Measurements from ENCODE around the gene C2orf92.
"Not testable (repeated sequence)": the region's sequence is repeated elsewhere in the genome, so short reads cannot be mapped to it uniquely, and the experiment has no call there.

C2orf92 gene

DNA sequence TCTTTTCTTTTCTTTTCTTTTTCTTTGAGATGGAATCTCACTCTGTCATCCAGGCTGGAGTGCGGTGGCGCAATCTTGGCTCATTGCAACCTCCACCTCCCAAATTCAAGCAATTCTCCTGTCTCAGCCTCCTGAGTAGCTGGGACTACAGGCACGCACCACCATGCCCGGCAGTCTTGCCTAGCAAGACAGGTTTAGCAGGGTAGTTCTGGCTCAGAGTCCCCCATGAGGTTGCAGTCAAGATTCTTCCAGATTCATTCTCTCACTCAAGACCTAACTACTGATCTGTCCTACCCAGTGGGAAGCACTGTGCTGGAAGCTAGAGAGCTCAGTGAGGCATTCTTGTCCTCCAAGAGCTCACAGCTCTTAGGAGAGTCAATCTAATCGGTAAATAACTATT lies 26.2 kb downstream of the C2orf92 start:
- DNase-seq: no peak

DNA sequence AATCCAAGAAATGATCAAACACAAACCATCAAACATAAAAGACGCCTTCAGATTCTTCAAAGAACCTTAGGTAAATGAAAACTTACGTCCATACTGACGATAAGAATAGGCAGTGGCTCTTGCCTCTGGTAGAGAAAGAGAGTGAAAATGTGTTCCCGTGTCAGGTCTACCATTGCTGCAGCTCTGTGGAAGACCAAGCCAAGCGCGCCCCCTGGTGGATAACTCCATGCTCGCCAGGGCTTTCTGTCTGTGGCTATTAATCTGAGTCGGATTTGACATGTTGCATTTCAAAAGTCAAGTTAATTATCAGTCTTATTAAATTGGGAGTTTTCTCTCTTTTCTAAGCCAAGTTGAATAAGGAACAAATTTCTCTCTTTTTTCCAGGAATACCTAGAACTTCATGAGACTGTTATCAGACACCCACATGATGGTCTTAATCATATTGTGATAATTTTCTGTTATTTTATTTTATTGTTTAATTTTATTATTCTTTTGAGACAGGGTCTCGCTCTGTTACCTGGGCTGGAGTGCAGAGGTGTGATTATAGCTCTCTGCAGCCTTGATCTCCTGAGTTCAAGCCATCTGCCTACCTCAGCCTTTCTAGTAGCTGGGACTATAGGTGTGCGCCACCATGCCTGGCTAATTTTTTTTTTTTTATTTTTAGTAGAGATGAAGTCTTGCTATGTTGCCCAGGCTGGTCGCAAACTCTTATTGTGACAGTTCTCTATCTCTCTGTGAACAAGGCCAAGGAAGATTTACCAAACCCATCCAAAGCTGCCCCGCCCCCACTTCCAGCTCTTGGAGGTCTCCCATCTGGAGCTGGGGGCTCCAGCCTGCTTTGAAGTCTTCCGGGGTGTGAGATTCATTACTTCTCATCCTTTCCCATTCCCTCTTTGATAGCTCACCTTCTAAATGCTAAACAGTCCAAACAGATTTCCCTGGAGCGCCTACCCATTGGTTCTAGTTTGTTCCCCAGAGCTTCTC lies 28.0 kb downstream of the C2orf92 start:
- peak; percentile 74 to 92 (median 86) for DNase-seq

DNA sequence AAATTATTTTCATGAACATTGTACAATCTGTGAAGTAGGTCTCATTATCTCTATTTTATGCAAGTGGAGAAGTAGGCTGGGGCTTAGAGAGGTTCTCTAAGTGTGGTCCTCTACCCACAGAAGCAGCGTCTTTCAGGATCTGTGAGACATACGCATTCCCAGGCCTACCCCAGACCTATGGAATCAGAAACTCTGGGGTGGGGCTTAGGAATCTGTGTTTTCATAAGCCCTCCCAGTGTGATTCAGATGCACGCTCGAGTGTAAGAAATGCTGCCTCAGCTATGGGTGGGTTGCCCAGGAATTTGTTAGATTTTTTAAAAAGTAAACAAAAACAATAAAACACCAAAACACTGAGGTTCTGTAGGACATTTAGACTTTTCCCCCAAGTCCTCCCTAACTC lies 29.0 kb downstream of the C2orf92 start:
- no peak for DNase-seq

DNA sequence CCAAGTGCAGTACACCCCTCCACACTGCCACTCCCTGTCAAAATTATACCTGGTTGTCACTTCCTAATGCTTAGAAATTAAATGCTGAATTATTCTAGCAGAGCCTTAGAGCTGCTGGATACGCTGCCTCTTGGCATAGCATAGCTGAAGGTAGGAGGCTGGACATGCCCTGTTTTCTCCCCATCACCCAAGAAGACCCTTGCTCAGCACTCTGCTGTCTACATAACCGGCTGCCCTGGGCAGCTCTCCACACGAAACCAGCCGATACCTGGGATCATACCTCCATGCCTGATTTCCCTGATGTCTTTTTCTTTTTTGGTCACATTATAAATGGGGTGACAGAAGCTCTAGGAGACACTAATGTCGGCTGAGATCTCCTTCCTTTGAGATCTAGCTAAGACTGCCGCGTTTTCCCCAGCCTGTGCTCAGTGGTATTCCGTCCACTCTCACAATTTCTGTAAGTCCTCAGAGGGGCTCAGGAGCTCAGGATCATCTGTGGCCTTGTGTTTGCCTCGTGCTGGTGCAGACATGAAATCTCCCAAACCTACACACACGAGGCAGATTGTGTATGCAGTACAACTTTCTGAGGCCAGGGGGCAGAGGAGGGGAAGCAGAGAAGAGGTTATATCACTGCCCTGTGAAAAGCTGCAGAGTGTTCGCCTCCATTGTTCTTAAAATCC lies 30.4 kb downstream of the C2orf92 start:
- DNase-seq: peak; percentile 28 to 64 (median 36)

DNA sequence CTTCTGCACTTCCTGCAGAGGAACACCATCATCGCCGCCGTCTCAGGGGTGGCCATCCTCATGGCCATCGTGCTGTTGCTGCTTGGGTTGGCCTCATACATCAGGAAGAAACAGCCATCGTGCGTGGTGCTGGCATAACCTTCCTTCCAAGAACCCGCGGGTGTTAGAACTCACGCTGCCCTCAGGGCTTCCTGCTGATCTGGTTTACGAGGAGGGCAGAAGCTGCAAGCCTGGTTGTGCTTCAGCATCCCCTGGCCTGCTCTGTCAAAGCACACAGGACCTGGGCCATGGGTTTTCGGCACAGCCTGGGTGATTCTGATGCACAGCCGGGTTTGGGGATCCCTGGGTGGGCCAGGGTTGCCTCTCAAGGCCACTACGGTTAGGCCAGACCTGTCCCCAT lies 31.7 kb downstream of the C2orf92 start:
- no peak for DNase-seq

DNA sequence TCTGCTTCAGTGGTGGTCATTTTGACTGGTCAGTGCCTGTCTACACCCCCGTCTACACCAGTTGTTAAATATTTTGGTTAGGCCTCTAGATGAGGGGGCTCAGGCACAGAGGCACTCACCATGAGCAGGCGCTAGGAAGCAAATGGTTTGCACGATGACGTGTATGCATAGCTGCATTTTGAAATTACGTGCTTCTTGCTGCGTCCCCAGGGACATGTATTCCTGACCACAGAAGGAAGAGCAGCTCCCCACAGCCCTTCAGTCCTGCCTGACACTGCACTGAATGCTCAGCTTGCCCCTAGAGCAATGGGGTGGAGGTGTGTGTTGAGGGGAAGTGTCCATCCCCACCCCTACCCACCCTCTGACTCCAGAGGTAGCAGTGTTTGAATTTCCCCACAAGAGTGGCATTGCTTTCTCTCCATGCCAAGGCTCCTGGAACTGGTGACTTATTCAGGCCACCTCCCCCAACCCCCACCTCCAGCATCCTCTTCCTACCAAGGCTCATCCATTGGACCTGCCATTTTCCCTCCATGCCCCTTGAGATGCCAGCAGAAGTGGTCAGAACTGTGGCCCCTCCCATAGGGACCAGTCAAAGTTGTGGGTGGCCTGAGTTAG lies 32.4 kb downstream of the C2orf92 start:
- no peak for DNase-seq

DNA sequence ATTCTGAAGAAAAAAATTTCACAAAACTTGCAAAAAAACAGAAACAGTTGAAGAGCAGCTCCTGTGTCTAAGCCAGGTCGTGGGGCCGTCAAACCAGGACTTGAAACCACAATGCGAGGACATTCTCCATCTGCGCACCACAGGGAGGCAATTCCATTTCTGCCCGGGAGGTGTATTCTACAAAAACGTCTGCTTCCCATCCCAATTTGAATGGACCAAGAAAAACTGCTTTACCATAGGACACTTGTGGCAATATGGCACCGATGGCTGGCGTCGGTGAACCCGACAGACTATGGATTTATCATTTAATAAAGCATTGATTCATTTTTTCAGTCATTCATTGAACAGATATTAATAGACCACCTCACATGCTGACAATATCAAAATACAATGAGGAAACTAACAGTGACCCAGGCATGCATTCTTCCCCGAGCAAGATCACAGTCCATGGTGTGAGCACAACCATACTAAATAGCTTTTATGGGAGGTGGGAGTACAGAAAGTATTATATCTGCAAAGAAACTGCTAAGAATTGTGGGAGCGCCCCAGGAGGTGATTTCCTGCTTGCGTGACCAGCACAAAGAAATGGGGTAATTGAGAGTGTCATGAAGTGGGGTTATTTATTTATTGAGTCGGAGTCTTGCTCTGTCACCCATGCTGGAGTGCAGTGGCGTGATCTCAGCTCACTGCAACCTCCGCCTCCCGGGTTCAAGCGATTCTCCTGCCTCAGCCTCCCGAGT lies 33.4 kb downstream of the C2orf92 start:
- no peak for DNase-seq

DNA sequence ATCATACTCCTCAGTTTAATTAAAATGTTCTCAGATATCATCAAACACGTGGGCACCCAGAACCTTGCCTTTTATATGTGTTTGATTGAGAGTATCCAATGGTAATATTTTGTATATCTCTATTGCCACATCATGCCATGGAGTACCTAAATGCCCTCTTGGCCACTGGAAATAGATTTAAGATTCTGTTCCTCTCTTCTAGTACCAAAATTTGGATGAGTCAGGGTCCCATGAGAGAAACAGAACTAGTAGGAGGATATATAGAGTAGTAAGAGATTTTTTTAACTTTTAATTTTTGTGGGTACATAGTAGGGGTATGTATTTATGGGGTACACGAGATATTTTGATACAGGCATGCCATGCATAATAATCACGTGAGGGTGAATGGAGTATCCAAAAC lies 34.2 kb downstream of the C2orf92 start:
- no peak for DNase-seq

DNA sequence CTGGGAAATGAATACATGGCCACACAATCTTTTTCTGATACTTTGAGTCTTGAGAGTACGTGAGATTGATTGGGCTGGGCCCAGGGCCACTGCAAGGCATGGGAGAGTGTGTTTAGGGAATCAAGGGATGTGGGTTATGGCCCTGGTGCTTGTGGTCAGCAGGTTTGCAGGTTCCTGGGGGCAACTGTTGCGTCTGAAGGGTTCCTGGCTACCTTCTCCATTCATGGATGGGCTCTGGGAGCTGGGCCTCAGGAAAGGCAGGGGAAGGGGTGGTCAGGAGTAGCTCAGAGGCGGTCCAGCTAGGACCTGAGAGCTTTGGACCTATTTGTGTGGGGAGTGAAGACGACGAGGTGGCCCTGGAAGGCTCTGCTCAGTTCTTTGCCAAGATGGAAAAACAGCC lies 35.5 kb downstream of the C2orf92 start:
- no peak for DNase-seq

DNA sequence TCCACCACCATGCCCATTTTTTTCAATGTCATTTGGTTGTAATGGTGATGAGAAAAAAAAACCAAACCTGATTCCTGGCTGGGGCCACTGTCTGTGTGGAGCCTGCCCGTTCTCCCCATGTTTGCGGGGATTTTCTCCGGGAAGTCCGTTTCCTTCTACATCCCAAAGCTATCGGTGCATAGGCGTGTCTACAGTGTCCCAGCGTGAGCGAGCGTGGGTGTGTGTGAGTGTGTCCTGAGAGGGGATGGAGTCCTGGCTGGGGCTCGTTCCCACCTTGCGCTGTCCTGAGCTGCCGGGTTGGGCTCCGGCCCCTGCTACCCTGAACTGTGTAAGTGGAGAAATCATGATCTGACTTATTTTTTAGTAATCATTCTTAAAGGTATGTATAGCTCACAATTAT lies 36.6 kb downstream of the C2orf92 start:
- no peak for DNase-seq

DNA sequence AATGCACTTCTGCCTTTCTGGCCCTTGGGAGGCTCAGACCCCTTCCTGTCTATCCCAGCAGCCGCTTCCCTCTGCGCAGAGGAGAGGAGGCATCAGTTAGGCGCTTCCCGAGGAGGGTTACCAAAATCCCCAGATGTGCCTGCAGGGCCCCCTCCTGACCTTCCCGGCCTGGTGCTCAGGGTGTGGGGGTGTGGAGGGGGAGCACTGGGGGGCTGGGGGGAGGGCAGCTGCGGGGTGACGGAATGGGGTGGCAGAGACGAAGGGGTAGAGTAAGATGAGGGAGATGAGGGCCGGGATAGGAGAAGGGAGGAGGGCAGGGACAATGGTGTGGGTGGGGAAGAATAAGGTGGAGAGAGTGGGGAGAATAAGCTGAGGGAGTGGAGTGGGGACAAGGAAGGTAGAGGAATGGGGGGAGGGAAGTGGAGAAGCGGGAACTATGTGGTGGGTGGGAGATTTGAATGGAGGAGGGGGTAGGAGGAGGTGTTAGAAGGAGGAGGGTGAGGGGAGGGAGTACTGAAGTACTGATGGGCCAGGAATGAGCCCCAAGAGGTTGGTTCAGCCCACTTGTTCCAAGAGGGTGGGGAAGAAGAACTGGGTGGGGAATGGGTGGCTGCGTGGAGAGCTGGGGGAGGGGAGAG lies 37.3 kb downstream of the C2orf92 start:
- DNase-seq: no peak

DNA sequence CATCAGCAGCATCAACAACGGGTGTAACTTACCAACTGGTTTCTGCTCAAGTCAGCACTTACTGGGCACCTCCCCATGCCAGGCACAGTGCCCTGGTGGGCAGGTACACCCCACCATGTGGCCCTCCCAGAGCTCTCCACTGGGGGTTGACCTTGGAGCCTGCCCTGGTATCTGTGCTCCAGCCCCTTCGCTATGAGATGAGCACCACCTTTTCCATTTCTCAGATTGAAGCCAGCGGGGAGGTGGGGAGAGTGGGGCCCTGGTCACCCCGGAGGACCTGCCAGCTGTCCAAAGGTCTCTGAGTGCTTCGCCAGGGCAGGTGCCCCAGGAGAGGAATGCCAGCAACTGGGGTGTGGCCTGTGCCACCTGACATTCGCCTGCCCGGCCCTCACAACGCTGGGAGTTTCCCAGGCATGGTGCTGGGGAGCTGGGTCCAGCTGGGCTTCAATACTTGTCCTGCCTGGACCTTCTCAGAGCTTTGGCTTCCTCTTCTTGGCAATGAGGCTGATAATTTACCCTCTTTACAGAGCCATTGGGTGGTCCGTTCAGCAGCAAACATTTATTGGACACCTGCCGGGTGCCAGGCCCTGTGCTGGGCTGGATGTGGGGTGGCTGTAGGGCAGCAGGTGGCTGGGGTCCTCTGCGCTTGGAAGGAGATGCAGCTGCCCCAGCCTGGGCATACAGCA lies 38.0 kb downstream of the C2orf92 start:
- DNase-seq: no peak

DNA sequence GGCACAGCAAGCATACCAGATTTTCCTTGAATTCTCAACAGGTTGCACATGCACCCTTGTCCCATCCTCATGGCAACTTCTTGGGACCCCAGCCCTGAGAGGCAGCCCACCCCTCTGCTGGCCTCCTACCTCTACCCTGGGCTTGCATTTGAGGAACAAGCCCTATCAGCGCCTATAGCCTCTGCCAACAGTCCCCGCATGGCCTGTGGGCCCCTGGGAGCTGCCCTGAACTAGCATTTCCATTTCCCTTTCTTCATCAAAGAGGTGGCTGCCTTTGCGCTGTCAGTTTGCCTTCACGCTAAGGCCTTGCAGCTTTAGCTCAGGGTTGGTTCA lies 38.5 kb downstream of the C2orf92 start:
- DNase-seq: no peak

DNA sequence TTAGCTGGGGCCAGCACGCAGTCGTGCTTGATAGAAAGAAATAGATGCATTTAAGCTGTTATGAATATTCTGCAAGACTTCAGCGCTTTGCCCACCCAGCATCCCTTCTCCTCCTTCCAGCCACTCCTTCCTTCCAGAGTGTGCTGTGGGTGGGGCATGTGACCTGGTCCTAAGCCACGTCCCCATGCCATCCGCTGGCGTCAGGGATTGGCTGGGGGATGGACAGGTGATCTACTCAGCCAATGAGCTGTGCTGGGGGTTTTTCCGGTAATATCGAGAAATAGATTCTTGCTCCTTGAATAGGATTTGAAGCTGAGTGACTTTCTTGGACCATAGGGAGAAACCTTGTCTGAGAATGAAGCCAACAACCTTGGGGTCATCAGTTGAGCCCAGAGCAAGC lies 39.1 kb downstream of the C2orf92 start:
- DNase-seq: no peak

DNA sequence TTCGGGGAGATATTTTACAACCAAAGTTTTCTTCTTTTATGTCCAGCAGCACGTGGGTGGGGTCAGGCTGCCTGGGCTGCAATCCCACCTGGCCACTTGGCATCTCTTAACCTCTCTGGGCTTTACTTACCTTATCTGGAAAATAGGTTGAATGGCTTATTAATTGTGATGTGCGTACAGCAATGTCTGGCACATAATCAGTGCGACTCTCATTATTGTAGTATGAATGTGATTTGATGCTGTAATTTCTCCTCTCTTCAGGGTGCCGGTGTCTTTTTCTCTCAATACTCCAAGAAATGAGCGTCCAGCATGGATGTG lies 41.8 kb downstream of the C2orf92 start:
- no peak for DNase-seq

DNA sequence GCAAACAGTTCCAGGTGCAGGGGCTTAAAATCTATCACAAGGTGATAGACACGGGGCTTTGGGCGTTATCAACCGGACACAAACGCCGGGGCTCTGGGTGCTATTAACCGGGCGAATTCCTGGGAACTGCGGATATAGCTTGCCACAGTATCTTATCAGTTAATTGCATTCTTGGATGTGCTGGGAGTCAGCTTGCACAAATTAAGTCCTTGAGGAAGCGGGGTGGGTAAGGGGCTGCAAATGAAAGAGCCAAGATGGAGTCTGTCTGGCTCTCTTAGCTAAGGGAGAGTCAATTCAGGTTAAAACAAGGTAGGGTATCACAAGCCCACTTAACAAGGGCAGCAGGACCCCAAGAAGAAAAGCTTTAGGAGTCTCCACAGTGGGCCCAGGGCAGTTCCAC lies 42.7 kb downstream of the C2orf92 start:
- not testable (repeated sequence) for DNase-seq

DNA sequence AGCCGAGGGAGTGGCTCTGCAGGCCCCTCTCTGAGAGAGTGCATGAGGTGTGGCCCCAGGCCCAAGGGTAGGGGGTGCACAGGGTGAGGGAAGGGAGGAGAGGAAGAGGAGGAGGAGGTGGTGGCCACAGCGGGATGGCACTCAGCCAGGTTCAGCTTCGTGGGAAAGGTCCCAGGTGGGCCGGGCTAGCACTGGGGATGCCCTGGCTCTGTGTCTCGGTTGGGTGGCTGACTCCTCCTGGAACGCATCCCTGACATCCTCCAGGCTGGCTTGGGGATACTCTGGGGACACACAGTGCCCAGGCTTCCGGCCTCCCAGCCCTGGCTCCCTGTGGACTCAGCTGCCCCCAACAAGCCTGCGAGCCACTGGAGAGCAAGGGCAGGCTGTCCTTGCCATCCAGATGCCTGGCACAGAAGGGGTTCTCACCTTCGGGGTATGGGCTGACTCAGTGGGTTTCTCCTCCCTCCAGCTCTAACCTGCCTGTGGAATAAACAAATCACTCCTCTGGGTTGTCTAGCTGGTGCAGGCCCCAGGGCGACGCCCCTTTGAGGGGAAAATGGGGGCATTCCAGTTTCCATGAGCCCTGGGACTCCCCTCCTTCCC lies 43.3 kb downstream of the C2orf92 start:
- DNase-seq: peak in 2 of 6 experiments; percentile 55 to 72

DNA sequence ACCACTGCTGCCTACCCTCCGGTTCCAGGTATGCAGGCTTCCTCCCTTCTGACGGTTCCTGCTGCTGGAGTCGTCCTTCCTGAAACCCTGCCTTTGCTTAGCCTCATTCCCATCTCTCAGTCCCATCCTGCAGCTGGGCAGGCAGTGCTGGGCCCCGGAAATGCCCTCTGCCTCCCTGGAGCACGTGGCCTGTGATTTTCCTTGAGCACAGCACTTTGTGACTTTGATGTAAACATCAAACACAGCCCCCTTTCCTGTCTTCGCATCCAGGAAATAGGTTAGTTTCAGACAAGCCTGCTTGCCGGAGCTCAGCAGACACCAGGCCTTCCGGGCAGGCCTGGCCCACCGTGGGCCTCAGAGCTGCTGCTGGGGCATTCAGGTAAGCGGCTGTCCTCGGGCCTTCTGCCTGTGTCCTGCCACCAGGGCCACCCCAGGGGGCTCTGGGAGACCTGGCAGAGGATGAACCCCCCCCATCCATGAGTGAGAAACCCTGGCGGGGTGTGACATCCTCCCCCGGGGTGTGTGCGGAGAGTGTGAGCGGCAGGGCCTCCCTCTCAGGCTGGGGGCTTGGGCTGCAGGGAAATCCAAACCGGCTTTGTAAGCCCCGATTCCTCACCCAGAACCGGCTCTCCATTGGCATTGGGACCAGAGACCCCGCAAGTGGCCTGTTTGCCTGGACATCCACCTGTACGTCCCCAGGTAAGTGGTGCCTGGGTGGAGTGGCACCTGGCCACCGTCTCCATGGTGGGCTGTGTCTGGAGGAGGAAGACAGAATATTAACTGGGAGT lies 44.0 kb downstream of the C2orf92 start, which contains the start of gene ZAP70:
Gene ZAP70 (plus strand): TSS at position 281 of the 788 bp plus-strand sequence. CDS start 10,461 bp downstream, outside the sequence.
- peak; percentile 55 to 80 (median 74) for DNase-seq

DNA sequence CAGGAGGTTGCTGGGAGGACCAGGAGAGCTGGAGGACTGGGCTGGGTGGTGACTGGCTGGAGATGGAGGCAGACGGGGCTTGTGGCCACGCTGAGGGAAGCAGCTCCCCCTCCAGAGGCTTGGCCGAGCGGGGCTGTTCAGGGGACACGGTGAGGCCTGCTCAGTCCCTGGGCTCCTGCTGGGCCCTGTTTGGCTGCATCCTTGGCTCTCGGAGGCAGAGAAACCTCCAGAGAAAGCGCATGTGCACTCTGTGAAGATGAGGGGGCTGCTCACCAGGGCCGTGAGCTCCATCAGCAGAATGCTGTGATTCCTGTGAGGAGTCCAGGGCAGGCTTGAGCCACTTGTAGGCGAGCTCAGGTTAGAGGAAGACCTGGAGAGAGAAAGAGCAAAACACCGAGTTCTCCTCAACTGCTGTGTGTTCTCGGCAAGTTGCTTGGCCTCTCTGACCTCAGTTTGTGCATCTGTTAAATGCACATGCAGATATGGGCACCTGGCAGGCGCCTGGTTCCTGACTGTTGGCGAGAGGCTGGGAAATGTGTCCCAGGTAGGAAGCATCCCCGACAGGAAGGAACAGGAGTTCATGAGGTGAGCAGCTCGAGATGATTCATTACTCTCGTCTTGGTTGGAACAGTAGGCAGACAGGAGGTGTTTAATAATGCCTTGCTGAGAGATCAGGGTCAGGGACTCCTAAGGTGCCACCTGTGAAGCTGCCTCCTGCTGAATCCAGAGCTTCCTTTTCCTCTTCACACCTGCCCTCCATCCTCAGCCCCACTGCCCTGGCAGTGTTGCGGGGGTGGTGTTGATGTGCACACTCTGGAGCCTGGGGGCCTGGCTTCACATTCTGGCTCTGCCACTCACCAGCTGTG lies 44.8 kb downstream of the C2orf92 start:
- peak in 1 of 6 experiments; percentile 28 for DNase-seq

All from stimulated activated naive CD4-positive, alpha-beta T cell (primary cell).